OCI-LY7 (cell line): Measurements from ENCODE around the gene LRP1B.

Experiments
- CTCF ChIP-seq: fragments of 200-600 bp; sonication (generic); conservative IDR thresholded peaks from 2 replicates; pipeline ENCODE4 v1.5.1; 2014; ENCODE audit warnings: mild to moderate bottlenecking, antibody characterized with exemption, low read length, moderate library complexity, mixed read lengths
- EZH2phosphoT487 ChIP-seq: fragments of 200-600 bp; sonication (generic); IDR thresholded peaks from 2 replicates; pipeline ENCODE4 v1.6.1; 2018; ENCODE audit warnings: low read depth, borderline replicate concordance, mild to moderate bottlenecking, mixed run types, antibody characterized with exemption, low read length, moderate library complexity, mixed read lengths

GRCh38 chr2:141348481-141348880, 782.3 kb downstream of the LRP1B start:
- no peak for TF ChIP-seq CTCF
- no peak for TF ChIP-seq EZH2phosphoT487
